Chondrocyte (in vitro differentiated cells): Measurements from ENCODE around the gene MAP4K1. TPM values are rescaled to one million over a fixed set of nuclear protein-coding genes. Genes with fewer than 3 reads are reported as not detected.

Source experiments
- DNase-seq: peaks from one replicate; pipeline ENCODE4 v3.0.0; 2021; ENCODE audit warnings: mixed read lengths, low spot score
- H3K27ac Mint-ChIP-seq: one replicate; pipeline ENCODE4 v1.8.0; 2021; ENCODE audit warnings: mild to moderate bottlenecking, moderate library complexity, mixed read lengths; ENCODE audit not compliant: unreplicated experiment
- H3K27me3 Mint-ChIP-seq: 2 replicates; pipeline ENCODE4 v1.8.0; 2021; ENCODE audit warnings: low read depth, mixed read lengths
- H3K36me3 Mint-ChIP-seq: 2 replicates; pipeline ENCODE4 v1.8.0; 2021; ENCODE audit warnings: low read depth, mixed read lengths
- H3K4me1 Mint-ChIP-seq: 2 replicates; pipeline ENCODE4 v1.8.0; 2021; ENCODE audit warnings: low read depth, mild to moderate bottlenecking, mixed read lengths
- H3K4me3 Mint-ChIP-seq: one replicate; pipeline ENCODE4 v1.8.0; 2021; ENCODE audit warnings: mild to moderate bottlenecking, moderate library complexity, mixed read lengths; ENCODE audit not compliant: unreplicated experiment
- H3K9me3 Mint-ChIP-seq: 2 replicates; pipeline ENCODE4 v1.8.0; 2021; ENCODE audit warnings: low read depth, mixed read lengths
- total RNA-seq: library from RNA; stranded (reverse); gene quantifications from 3 replicates; pipeline ENCODE4 v1.2.1, GENCODE V29; 2021
- TF ChIP-seq, protein P1 (sequence below): fragments of 200-600 bp; sonication (generic); IDR thresholded peaks from 2 replicates; pipeline ENCODE4 v1.5.0; 2021; ENCODE audit warnings: antibody characterized with exemption, mild to moderate bottlenecking, moderate library complexity

The MAP4K1 gene
- total RNA-seq, 1 donor from 2014 or later = 1.4 TPM

DNA sequence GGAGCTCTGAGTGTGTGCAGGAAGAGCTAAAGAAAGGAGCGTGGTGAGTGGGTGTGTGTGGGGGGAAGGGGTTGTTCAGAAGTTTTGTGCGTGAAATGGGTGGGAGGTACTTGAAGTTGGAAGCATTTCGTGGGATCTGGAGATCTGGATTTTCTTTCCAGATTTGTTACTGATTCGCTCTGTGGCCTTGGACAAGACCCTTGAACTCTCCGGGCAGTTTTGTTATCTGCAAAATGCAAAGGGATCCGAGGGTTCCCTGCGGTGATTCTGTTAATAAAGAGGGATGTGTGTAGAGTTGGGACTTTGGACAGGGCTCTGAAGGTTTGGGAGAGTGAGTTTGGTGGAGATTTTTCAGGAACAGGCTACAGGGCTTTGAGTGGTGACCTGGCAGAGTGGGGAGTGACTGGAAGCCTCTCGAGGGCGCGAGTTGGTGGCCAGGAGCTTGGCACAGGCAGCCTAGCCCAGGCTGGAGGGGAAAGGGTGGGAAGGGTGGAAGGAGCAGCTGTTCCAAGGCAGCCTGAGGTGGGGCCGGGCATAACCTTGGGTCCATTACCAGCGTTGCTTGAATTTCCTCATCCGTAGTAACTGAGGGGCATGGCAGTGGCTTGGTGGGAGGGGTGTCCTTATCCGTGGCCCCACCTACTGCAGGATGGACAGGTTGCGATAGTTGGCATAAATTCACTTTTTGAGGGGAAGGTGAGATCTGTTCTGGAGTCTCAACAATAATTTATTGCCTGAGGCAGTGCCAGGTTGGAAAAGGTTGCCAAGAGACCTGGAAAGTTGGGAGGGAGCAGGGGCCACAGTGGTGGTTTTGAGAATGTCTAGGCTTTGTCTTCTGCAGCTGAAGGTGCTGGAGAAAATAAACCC is 31.8 kb upstream of the MAP4K1 start:
- H3K9me3 Mint-ChIP-seq = no peaks in the 10 kb centered on the region
- H3K27me3 Mint-ChIP-seq = no peaks in the 10 kb centered on the region
- peak overlapping the region; percentile 99 for H3K27ac Mint-ChIP-seq
- peak overlapping the region; percentile 100 for H3K4me3 Mint-ChIP-seq
- peaks cover 56% of the 10 kb centered on the region for H3K4me1 Mint-ChIP-seq
- H3K36me3 Mint-ChIP-seq = peaks cover 14% of the 10 kb centered on the region
- DNase-seq = no peak
- TF ChIP-seq, protein P1, sequence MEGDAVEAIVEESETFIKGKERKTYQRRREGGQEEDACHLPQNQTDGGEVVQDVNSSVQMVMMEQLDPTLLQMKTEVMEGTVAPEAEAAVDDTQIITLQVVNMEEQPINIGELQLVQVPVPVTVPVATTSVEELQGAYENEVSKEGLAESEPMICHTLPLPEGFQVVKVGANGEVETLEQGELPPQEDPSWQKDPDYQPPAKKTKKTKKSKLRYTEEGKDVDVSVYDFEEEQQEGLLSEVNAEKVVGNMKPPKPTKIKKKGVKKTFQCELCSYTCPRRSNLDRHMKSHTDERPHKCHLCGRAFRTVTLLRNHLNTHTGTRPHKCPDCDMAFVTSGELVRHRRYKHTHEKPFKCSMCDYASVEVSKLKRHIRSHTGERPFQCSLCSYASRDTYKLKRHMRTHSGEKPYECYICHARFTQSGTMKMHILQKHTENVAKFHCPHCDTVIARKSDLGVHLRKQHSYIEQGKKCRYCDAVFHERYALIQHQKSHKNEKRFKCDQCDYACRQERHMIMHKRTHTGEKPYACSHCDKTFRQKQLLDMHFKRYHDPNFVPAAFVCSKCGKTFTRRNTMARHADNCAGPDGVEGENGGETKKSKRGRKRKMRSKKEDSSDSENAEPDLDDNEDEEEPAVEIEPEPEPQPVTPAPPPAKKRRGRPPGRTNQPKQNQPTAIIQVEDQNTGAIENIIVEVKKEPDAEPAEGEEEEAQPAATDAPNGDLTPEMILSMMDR = no peak

- TF ChIP-seq, protein P1 = no peak
- H3K9me3 Mint-ChIP-seq = no peaks in the 10 kb centered on the region
- peak overlapping the region; percentile 100 for H3K4me3 Mint-ChIP-seq
- peaks cover 49% of the 10 kb centered on the region for H3K4me1 Mint-ChIP-seq
- H3K36me3 Mint-ChIP-seq = peaks cover 14% of the 10 kb centered on the region
- no peaks in the 10 kb centered on the region for H3K27me3 Mint-ChIP-seq
- peak overlapping the region; percentile 99 for H3K27ac Mint-ChIP-seq
- no peak for DNase-seq
Observed at GRCh38 chr19:38648769-38649304, 31.1 kb upstream of the MAP4K1 start.

DNA sequence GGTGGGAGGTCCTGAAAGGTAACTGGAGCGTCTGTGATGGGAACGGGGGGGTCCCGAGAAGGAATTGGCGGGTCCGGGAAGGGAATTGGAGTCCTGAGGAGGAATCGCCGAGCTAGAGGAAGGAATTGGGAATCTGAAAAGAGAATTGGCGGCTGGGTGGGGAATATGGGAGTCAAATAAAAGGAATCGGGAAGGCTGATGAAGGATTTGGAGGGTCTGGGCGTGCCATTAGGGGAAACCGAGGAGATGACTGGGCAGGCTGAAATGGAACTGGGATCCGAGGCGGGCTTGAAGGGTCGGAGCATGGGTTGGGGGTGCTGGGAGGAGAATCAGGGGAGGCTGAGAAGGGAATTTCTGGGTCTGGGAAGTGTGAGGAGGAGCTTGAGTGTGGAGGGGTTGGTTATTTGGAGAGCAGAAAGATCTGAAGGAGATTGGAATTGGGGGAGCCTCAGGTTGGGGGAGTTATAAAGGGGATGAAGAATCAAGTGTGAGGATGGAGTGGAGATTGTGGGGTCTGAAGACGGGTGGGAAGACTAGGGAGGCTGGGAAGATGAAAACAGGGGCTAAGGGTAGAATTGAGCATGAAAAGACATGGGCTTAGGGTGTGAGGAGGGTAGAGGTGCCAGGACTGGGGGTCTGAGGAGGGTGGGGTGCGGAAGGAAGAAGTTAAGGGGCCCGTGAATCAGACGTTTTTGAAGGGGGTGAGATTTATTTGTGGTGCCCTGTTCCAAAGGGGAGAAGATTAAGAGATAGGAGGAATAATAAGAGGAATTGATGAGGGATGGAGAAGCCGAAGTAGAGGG is 30.4 kb upstream of the MAP4K1 start:
- Mint-ChIP-seq H3K27me3 (no peaks in the 10 kb centered on the region), H3K27ac (peak overlapping the region; percentile 99), H3K36me3 (peaks cover 14% of the 10 kb centered on the region), H3K9me3 (no peaks in the 10 kb centered on the region), H3K4me1 (peaks cover 43% of the 10 kb centered on the region), H3K4me3 (peak overlapping the region; percentile 100)
- DNase-seq = no peak
- TF ChIP-seq, protein P1 = no peak

- Mint-ChIP-seq H3K27ac (peak within 1 kb of the TSS; percentile 99), H3K9me3 (no peaks in the 10 kb centered on the region), H3K4me3 (peak within 1 kb of the TSS; percentile 100), H3K4me1 (peaks cover 36% of the 10 kb centered on the region), H3K27me3 (no peaks in the 10 kb centered on the region), H3K36me3 (peaks cover 14% of the 10 kb centered on the region)
- DNase-seq = peak; percentile 98
- TF ChIP-seq, protein P1 = no peak
Observed at GRCh38 chr19:38647368-38647965, 29.7 kb upstream of the MAP4K1 start, which contains the start of gene ACTN4. ACTN4 (plus strand) TSS chr19:38647649; CDS start chr19:38647746, 97 bp downstream.

GRCh38 chr19:38644719-38645118 is 27.0 kb upstream of the MAP4K1 start:
- no peaks in the 10 kb centered on the region for H3K27me3 Mint-ChIP-seq
- H3K27ac Mint-ChIP-seq = no peak overlapping the region
- H3K4me1 Mint-ChIP-seq = peaks cover 10% of the 10 kb centered on the region
- H3K36me3 Mint-ChIP-seq = peaks cover 14% of the 10 kb centered on the region
- no peak overlapping the region for H3K4me3 Mint-ChIP-seq
- DNase-seq = no peak
- H3K9me3 Mint-ChIP-seq = no peaks in the 10 kb centered on the region
- TF ChIP-seq, protein P1 = no peak
